ENCODE measurements around the gene NOTCH3. TPM values are rescaled to one million over a fixed set of nuclear protein-coding genes. Genes with fewer than 3 reads are reported as not detected.
A peak's percentile ranks its signal among the peaks of the same experiment; 100 is the strongest.

The NOTCH3 gene
- total RNA-seq, 1 donor from 2014 or later = 21.7 TPM

DNA sequence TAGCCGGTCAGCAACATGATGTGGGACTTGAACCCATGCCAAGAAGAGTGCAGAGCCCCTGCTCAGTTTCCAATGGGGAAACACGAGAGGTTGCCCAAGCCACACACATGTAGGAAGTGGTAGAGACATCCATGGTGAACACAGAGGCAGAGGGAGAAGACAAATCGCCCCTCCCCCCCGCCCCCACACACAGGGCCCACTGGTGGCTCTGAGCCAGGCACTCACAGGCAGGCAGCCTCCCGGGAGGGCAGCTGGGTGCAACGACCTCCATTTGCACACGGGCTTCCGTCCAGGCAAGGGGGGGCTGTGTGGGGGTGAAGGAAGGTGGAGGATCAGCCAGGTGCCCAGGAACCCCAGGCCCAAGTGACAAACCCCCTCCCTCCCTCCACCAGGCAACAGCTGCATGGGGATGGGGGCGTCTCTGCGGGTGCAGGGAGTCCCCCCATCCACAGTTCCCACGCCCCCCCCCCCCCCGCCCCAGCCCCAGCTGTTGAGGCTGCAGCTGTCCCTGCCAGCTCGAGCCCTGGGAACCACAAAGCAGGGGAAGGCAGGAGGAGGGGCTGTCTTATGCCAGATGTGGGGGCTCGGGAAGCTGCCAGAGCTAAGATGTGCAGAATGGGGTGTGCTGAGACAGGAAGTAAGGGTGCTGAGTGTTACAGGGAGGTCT, 3.4 kb downstream of the NOTCH3 start:
- no peak for TF ChIP-seq CTCF (IDR thresholded peaks at IDR 0.05; ENCODE audit: borderline replicate concordance)
- Histone ChIP-seq H3K27ac (replicated peaks) (peak overlapping the region; percentile 83), H3K27me3 (ENCODE audit: low read depth) (peaks cover 98% of the 10 kb centered on the region), H3K4me1 (peaks cover 35% of the 10 kb centered on the region), H3K9me3 (replicated peaks) (no peaks in the 10 kb centered on the region), H3K4me3 (peak overlapping the region; percentile 66), H3K36me3 (no peaks in the 10 kb centered on the region)
- intact Hi-C loops (cut with micrococcal nuclease) = no loop called here
- DNase-seq = no peak

DNA sequence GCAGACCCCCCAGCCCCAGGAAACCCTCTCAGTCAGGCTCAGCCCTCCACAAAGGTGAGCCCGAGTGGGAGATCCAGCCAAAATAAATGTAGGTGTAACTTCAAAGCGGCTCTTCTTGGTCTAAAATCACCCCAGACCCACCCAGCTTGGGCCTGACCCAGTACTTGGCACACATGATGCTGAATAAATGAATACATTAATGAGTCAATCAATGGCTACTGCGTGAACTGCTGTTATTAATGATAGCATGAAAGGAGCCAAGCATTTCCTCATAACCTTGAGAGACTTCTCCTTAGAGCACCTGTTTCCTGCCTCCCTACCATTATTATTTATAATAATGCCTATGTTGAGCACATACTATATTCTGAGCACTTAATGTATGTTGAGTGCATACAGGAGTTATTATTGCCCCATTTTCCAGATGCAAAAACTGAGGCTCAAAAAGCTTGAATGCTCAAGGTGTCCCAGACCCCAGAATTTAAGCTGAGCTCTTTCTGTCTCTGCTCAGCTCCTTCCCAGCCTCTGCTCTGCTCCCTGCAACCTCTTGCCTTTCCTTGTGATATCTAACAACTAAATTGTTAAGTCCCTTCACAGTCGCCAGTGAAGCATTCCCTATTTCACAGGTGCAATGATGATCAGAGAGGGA, 4.3 kb downstream of the NOTCH3 start:
- Histone ChIP-seq H3K27me3 (ENCODE audit: low read depth) (peaks cover 96% of the 10 kb centered on the region), H3K36me3 (no peaks in the 10 kb centered on the region), H3K4me1 (peaks cover 35% of the 10 kb centered on the region), H3K27ac (replicated peaks) (peak overlapping the region; percentile 83), H3K9me3 (replicated peaks) (no peaks in the 10 kb centered on the region), H3K4me3 (peak overlapping the region; percentile 66)
- intact Hi-C loops (cut with micrococcal nuclease) = no loop called here
- no peak for TF ChIP-seq CTCF (IDR thresholded peaks at IDR 0.05; ENCODE audit: borderline replicate concordance)
- no peak for DNase-seq

GRCh38 chr19:15195371-15196334, 5.1 kb downstream of the NOTCH3 start:
- no peaks in the 10 kb centered on the region for H3K36me3 ChIP-seq
- peak overlapping the region; percentile 83 for H3K27ac ChIP-seq (replicated peaks)
- intact Hi-C loops (cut with micrococcal nuclease) = no loop called here
- DNase-seq = peak; percentile 39
- H3K27me3 ChIP-seq (ENCODE audit: low read depth) = peaks cover 89% of the 10 kb centered on the region
- peak; percentile 23 for TF ChIP-seq CTCF (IDR thresholded peaks at IDR 0.05; ENCODE audit: borderline replicate concordance)
- peaks cover 35% of the 10 kb centered on the region for H3K4me1 ChIP-seq
- H3K9me3 ChIP-seq (replicated peaks) = no peaks in the 10 kb centered on the region
- peak overlapping the region; percentile 66 for H3K4me3 ChIP-seq

DNA sequence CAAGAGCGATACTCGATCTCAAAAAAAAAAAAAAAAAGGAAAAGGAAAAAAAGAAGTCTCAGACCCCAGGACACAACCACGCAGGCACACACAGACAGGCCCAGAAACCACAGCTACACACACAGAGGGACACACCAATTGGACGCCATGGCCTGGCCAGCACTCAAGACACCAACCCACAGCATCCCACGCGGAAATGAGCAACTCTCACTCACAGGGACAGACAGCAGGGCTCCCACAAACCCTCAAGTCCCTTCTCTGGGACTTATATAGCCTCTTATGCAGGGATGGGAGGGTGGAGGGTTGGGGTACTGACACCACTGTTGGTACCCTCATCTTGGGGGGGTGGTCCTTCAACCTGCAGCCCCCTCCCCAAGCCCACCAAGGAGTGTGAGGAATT, 5.9 kb downstream of the NOTCH3 start:
- peak overlapping the region; percentile 83 for H3K27ac ChIP-seq (replicated peaks)
- H3K9me3 ChIP-seq (replicated peaks) = no peaks in the 10 kb centered on the region
- intact Hi-C loops (cut with micrococcal nuclease) = no loop called here
- no peak for TF ChIP-seq CTCF (IDR thresholded peaks at IDR 0.05; ENCODE audit: borderline replicate concordance)
- peaks cover 28% of the 10 kb centered on the region for H3K4me1 ChIP-seq
- DNase-seq = no peak
- H3K36me3 ChIP-seq = no peaks in the 10 kb centered on the region
- H3K27me3 ChIP-seq (ENCODE audit: low read depth) = peaks cover 82% of the 10 kb centered on the region
- H3K4me3 ChIP-seq = peak overlapping the region; percentile 66

GRCh38 chr19:15191982-15192381, 8.8 kb downstream of the NOTCH3 start:
- no peak overlapping the region for H3K4me3 ChIP-seq
- no peak for DNase-seq
- H3K36me3 ChIP-seq = no peaks in the 10 kb centered on the region
- intact Hi-C loops (cut with micrococcal nuclease) = no loop called here
- H3K27me3 ChIP-seq (ENCODE audit: low read depth) = peaks cover 52% of the 10 kb centered on the region
- H3K4me1 ChIP-seq = peaks cover 13% of the 10 kb centered on the region
- TF ChIP-seq CTCF (IDR thresholded peaks at IDR 0.05; ENCODE audit: borderline replicate concordance) = no peak
- H3K27ac ChIP-seq (replicated peaks) = no peak overlapping the region
- H3K9me3 ChIP-seq (replicated peaks) = no peaks in the 10 kb centered on the region
